GM21526 (cell line): Measurements from ENCODE around the gene SYNDIG1.

Source experiments
- ATAC-seq: cut with Tn5 transposase; IDR thresholded peaks from one replicate; pipeline ENCODE4 v1.9.1; 2021; ENCODE audit warnings: moderate library complexity; ENCODE audit not compliant: unreplicated experiment, low FRiP score

SYNDIG1 gene

GRCh38 chr20:24681634-24682495 lies 212.4 kb downstream of the SYNDIG1 start:
- ATAC-seq: no peak

DNA sequence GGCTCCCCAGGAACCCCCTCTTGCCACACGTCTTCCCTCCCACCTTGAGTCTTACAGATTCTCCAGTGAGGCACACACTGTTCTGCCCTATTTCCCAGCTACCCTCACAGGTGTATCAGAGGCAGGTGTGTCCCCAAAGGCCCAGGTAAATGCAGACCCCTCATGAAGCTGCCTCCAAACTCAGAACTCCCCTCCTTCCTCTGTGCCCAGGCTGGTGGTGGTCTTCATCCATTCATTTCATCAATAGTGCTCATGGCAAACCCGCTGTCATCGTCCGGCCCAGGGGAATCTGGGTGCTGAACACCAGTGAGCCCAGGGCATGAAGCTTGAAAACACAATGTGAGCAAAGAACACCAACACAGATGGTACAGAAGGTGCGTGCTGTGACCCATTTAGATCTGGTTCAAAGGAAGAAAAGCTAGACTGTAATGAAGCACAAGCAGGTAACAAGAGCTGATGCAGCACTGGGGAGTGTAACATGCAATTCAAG lies 213.1 kb downstream of the SYNDIG1 start:
- no peak for ATAC-seq

DNA sequence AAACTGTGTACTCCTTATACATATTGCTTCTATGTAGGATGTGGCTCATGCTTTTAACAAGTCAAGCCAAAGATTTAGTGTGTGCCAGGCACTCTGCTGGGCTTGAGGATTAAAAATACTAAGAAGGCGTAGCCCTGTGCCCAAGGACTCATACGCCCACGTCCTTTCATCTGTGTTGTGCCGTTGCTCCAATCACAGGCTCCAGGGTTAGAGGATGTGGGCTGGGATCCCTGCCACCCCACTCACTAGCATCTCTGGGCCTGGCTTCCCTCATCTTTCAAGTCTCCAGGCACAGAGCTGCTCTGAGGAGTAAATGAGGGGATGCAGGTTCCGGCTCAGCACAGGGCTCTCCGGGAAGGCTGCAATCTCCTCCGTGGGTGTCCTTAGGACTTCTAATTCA lies 214.2 kb downstream of the SYNDIG1 start:
- no peak for ATAC-seq

- no peak for ATAC-seq
Measured at GRCh38 chr20:24684421-24684871, 215.0 kb downstream of the SYNDIG1 start.

- ATAC-seq: no peak
Measured at GRCh38 chr20:24684956-24685691, 215.7 kb downstream of the SYNDIG1 start.

GRCh38 chr20:24685736-24686135 lies 216.3 kb downstream of the SYNDIG1 start:
- ATAC-seq: no peak

GRCh38 chr20:24686156-24686555 lies 216.7 kb downstream of the SYNDIG1 start:
- ATAC-seq: no peak

GRCh38 chr20:24690408-24690807 lies 221.0 kb downstream of the SYNDIG1 start:
- ATAC-seq: no peak

- ATAC-seq: no peak
Measured at GRCh38 chr20:24691901-24692351, 222.5 kb downstream of the SYNDIG1 start.

GRCh38 chr20:24692446-24693200 lies 223.2 kb downstream of the SYNDIG1 start:
- ATAC-seq: no peak

GRCh38 chr20:24693466-24694156 lies 224.2 kb downstream of the SYNDIG1 start:
- no peak for ATAC-seq

DNA sequence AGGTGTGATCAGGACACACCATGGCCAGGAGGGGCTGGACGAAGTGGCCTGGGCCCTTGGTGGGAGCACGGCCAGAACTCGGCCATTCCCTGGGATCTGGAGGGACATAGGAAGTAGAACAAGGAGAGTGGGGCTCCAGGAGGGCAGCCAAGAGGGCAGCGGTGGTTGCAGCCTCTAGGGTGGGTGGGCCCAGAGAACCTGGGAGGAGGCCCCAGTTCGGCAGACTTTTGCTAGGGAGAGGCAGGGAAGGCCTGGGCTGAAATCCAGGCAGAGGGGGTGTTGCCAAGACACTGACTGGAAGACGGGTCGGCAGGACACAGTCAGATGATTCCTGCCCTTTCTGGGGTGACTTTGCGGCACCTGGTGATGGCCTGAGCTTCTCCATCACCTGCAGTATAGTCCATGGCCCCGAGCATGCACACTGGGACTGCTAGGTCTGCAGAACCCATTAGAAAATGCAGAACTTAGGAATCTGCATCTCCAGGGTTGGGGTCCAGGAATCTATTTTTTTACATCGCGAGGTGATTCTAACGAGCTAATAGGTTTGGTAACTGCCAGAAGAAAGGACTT lies 224.8 kb downstream of the SYNDIG1 start:
- ATAC-seq: no peak

GRCh38 chr20:24694727-24695528 lies 225.5 kb downstream of the SYNDIG1 start:
- no peak for ATAC-seq

DNA sequence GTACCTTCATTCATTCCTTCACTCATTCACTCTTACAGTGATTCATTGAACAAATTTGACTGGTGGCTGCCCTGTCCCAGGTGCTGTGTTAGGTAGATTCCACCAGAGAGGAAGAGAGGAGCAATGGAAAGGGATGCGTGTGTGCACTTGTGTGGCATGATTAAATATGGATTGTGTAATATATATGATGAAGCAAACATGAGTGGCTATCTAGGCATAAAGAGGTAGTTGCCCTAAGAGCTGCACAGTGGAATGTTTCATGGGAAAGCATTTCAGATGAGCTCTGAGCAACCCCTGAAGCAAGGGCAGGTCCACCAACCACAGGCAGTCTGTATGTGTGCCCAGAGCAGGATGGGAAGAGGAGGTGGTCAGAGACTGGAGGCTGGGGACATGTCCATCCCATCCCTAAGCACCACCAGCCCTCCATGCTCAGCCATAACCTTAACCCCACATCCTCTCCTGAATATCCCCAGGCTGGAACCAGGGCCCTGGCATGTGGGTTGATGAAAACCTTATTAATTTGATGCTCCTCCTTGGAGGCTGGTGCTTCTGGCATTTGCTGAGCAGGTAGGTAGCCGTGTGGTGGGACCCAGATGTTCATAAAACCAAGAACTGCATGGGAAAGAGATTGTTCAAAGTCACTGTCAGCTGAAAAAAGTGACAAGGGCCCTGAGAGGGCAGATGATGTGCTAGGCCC lies 226.2 kb downstream of the SYNDIG1 start:
- no peak for ATAC-seq

- ATAC-seq: no peak
Measured at GRCh38 chr20:24696396-24696795, 227.0 kb downstream of the SYNDIG1 start.

DNA sequence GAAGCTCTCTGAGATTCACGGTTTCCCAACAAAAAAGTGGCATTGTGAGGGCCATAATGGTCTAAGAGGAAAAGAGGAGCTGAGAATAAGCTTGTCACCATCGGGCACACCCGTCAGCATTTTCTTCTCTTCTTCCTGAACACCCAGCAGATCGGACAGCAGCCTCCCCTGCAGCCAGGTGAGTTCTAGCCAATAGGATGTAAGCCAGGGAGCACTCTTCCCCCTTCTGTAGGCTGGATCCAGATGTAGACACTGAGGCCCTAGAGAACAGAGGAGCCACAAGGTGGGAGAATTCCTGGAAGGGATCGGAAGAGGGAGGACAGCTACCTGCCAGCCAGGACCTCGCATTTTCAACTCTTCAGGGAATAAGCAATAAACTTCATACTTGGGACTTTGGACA lies 228.0 kb downstream of the SYNDIG1 start:
- no peak for ATAC-seq

DNA sequence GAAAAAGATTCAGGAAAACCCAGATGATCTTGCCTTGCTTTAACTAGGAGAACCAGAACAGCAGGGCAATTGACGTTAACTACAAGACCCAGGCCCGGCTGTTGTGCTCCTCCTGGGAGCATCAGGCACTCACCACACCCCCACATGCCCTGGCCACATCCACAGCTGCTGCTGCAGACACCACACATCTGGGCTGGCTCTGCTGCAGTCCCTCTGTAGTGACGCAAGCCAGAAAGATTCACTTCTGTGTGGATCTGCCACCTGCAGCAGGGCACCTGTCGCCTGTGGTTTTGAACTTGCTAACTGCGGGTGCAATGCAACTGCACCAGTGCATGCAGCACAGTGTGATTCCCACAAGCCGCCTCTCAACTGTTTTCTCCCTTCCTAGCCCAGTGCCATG lies 228.8 kb downstream of the SYNDIG1 start:
- ATAC-seq: no peak

DNA sequence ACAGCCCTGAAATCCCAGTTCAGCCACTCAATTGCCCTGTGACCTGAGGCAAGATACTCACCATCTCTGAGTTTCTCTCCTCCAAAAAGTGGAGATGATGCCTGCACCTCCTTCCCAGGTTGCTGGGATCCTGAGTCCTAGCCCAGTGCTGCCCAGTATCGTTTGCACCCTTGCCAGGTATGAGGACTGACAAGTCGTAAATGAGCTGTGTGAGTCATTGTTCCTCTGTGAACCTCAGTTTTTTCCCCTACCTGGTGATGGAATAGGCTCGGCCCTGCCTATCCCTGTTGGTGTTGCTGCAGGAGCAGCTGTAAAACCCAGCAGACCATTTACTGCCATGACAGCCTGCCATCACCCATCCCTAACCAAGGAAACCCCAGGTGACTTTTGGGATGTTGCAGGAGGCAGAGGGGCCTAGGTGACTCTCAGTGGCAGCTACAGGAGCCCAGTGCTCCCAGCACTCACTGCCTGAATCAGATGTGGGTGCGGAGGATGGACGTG lies 229.3 kb downstream of the SYNDIG1 start:
- ATAC-seq: no peak
